IMR-90 (cell line): ENCODE measurements around the gene CAVIN1. TPM values are rescaled to one million over a fixed set of nuclear protein-coding genes. Genes with fewer than 3 reads are reported as not detected.

ENCODE experiments used
- ATAC-seq: fragments of 200-7000 bp; cut with Tn5 transposase; 2 replicates; pipeline ENCODE4 v1.9.1; 2020; ENCODE audit warnings: low read depth, mild to moderate bottlenecking, moderate library complexity
- BruUV-seq: library from RNA; stranded (reverse); fragments of 400-500 nt; replicated peaks from 2 replicates; lab custom pipeline; 2021; lab: Mats Ljungman, UMichigan
- CTCF ChIA-PET: fragments of 300-600 bp; formaldehyde crosslinking; extraction: SDS; loops from one replicate; lab custom pipeline; 2021; ENCODE audit warnings: antibody characterized with exemption; lab: Yijun Ruan, JAX
- POLR2A ChIA-PET: fragments of 300-600 bp; sonication (Branson Sonifier 250); formaldehyde crosslinking; loops from one replicate; lab custom pipeline; 2022; ENCODE audit warnings: antibody characterized with exemption; ENCODE audit not compliant: unreplicated experiment; lab: Charles Lee
- DNase-seq: peaks from one replicate; pipeline ENCODE4 v3.0.0; 2013
- H2AFZ ChIP-seq: replicated peaks from 2 replicates; pipeline ENCODE3; 2013; ENCODE audit warnings: low read length, mild to moderate bottlenecking; ENCODE audit not compliant: poor library complexity
- H2AK5ac ChIP-seq: 2 replicates; pipeline ENCODE4 v1.6.1; 2013; ENCODE audit warnings: low read depth, low read length, inconsistent platforms
- H2AK9ac ChIP-seq: replicated peaks from 2 replicates; pipeline ENCODE3; 2013; ENCODE audit warnings: mild to moderate bottlenecking, low read depth, low read length, moderate library complexity; ENCODE audit not compliant: poor library complexity
- H2BK120ac ChIP-seq: 2 replicates; pipeline ENCODE4 v1.6.1; 2013; ENCODE audit warnings: low read depth, low read length, inconsistent platforms
- H2BK15ac ChIP-seq: 3 replicates; pipeline ENCODE4 v1.6.1; 2013; ENCODE audit warnings: low read depth, low read length, inconsistent platforms
- H2BK20ac ChIP-seq: 2 replicates; pipeline ENCODE4 v1.6.1; 2013; ENCODE audit warnings: low read depth, mild to moderate bottlenecking, inconsistent platforms, low read length, moderate library complexity
- H2BK5ac ChIP-seq: 2 replicates; pipeline ENCODE4 v1.6.1; 2013; ENCODE audit warnings: mild to moderate bottlenecking, low read depth, low read length, inconsistent platforms; ENCODE audit not compliant: poor library complexity, severe bottlenecking
- H3K14ac ChIP-seq: replicated peaks from 2 replicates; pipeline ENCODE4 v1.6.1; 2013; ENCODE audit warnings: low read depth, low read length, inconsistent platforms
- H3K18ac ChIP-seq: 2 replicates; pipeline ENCODE4 v1.6.1; 2013; ENCODE audit warnings: low read depth, low read length, control low read depth
- H3K23ac ChIP-seq: 2 replicates; pipeline ENCODE4 v1.6.1; 2013; ENCODE audit warnings: low read depth, low read length, inconsistent platforms
- H3K27ac ChIP-seq: 2 replicates; pipeline ENCODE4 v1.5.1; 2013; ENCODE audit warnings: mild to moderate bottlenecking, control low read depth, low read length; ENCODE audit not compliant: insufficient read depth
- H3K27me3 ChIP-seq: 2 replicates; pipeline ENCODE4 v1.6.1; 2013; ENCODE audit warnings: low read length; ENCODE audit not compliant: control insufficient read depth, insufficient read depth
- H3K36me3 ChIP-seq: 2 replicates; pipeline ENCODE4 v1.6.1; 2013; ENCODE audit warnings: low read length, mixed read lengths; ENCODE audit not compliant: control insufficient read depth, insufficient read depth
- H3K4ac ChIP-seq: 2 replicates; pipeline ENCODE4 v1.6.1; 2013; ENCODE audit warnings: low read depth, low read length, inconsistent platforms
- H3K4me1 ChIP-seq: 2 replicates; pipeline ENCODE4 v1.6.1; 2013; ENCODE audit warnings: low read length, mixed read lengths; ENCODE audit not compliant: control insufficient read depth, insufficient read depth
- H3K4me2 ChIP-seq: 2 replicates; pipeline ENCODE4 v1.6.1; 2013; ENCODE audit warnings: low read depth, mild to moderate bottlenecking, control low read depth, low read length, moderate library complexity
- H3K4me3 ChIP-seq: 2 replicates; pipeline ENCODE4 v1.5.1; 2013; ENCODE audit warnings: low read depth, mild to moderate bottlenecking, control low read depth, low read length, moderate library complexity; ENCODE audit not compliant: insufficient read depth
- H3K56ac ChIP-seq: 2 replicates; pipeline ENCODE4 v1.6.1; 2013; ENCODE audit warnings: low read length, inconsistent platforms; ENCODE audit not compliant: insufficient read depth; ENCODE audit errors: extremely low read depth
- H3K79me1 ChIP-seq, 2 experiments: 2 replicates each; pipeline ENCODE4 v1.6.1; 2013; ENCODE audit warnings: low read length in 2 of 2, inconsistent platforms in 1 of 2, low read depth in 1 of 2
- H3K9ac ChIP-seq: 2 replicates; pipeline ENCODE4 v1.6.1; 2013; ENCODE audit warnings: low read depth, low read length, control low read depth
- H3K9me1 ChIP-seq: 2 replicates; pipeline ENCODE4 v1.6.1; 2013; ENCODE audit warnings: low read length, inconsistent platforms; ENCODE audit not compliant: insufficient read depth
- H3K9me3 ChIP-seq: 2 replicates; pipeline ENCODE4 v1.6.1; 2013; ENCODE audit warnings: low read length; ENCODE audit not compliant: control insufficient read depth, insufficient read depth
- H4K20me1 ChIP-seq: 2 replicates; pipeline ENCODE4 v1.6.1; 2013; ENCODE audit warnings: low read length, inconsistent platforms; ENCODE audit not compliant: insufficient read depth
- H4K5ac ChIP-seq: 2 replicates; pipeline ENCODE4 v1.6.1; 2013; ENCODE audit warnings: mild to moderate bottlenecking, low read depth, low read length, control low read depth
- H4K8ac ChIP-seq, 2 experiments: 2 replicates each; pipeline ENCODE4 v1.6.1; 2013; ENCODE audit warnings: low read depth in 2 of 2, low read length in 2 of 2, control low read depth in 1 of 2, inconsistent platforms in 1 of 2
- H4K91ac ChIP-seq: 2 replicates; pipeline ENCODE4 v1.6.1; 2013; ENCODE audit warnings: low read depth, low read length, inconsistent platforms; ENCODE audit not compliant: insufficient read depth
- BHLHE40 ChIP-seq: fragments of 150-350 bp; IDR thresholded peaks from 2 replicates; pipeline ENCODE4 v1.6.1; 2016; ENCODE audit warnings: mild to moderate bottlenecking, low read depth, low read length
- CEBPB ChIP-seq: IDR thresholded peaks from 2 replicates; pipeline ENCODE4 v1.6.1; 2012; ENCODE audit warnings: low read depth, low read length, improper control_type of control experiment
- MAZ ChIP-seq: IDR thresholded peaks from 2 replicates; pipeline ENCODE4 v1.6.1; 2012; ENCODE audit warnings: low read depth, mild to moderate bottlenecking, low read length, improper control_type of control experiment, moderate library complexity, borderline replicate concordance
- POLR2A ChIP-seq: IDR thresholded peaks from 2 replicates; pipeline ENCODE4 v1.6.1; 2012; ENCODE audit warnings: mild to moderate bottlenecking, low read depth, low read length
- WGBS, 2 experiments: methylation state at CpG; one replicate each; pipeline versions ENCODE4 v1.1.5 to v1.1.7; 2013; ENCODE audit warnings: missing lambda C conversion rate in 2 of 2; ENCODE audit not compliant: insufficient read length in 1 of 2; ENCODE audit errors: extremely low coverage in 2 of 2; 5-methylcytosine and 5-hydroxymethylcytosine counted together
- dilution Hi-C: fragments of 300-500 bp; cut with HindIII; formaldehyde crosslinking; loops from one replicate; pipeline ENCODE4 v1.14.3; 2018; ENCODE audit warnings: low sequenced_read_pairs; ENCODE audit not compliant: unreplicated experiment
- in situ Hi-C: fragments of 300-500 bp; cut with MboI; formaldehyde crosslinking; loops from 3 replicates; pipeline ENCODE4 v1.14.3; 2019; ENCODE audit warnings: low sequenced_read_pairs, inconsistent platforms, mixed read lengths
- intact Hi-C: fragments of 100-400 bp; cut with micrococcal nuclease; formaldehyde crosslinking; loops from 2 replicates; pipeline ENCODE4 v1.10.0; 2022
- polyA plus RNA-seq, 3 experiments: library from polyadenylated mRNA; depleted of rRNA; stranded (reverse); fragments of >200 nt; gene quantifications; 2 replicates each; pipeline ENCODE4 v1.2.3, GENCODE V29; 2012; ENCODE audit warnings: low replicate concordance in 1 of 3
- total RNA-seq: library from RNA; depleted of rRNA; stranded (reverse); fragments of >200 nt; gene quantifications from 2 replicates; pipeline ENCODE4 v1.2.3, GENCODE V29; 2012
- TF ChIP-seq, protein P1 (sequence below): fragments of 150-350 bp; IDR thresholded peaks from 2 replicates; pipeline ENCODE4 v1.6.1; 2017; ENCODE audit warnings: mild to moderate bottlenecking, antibody characterized with exemption, low read length, low read depth

CAVIN1 gene
- total and polyA plus RNA-seq, 2 of the 4 experiments (the other 2 are of a cell fraction), result 491 to 556 TPM

DNA sequence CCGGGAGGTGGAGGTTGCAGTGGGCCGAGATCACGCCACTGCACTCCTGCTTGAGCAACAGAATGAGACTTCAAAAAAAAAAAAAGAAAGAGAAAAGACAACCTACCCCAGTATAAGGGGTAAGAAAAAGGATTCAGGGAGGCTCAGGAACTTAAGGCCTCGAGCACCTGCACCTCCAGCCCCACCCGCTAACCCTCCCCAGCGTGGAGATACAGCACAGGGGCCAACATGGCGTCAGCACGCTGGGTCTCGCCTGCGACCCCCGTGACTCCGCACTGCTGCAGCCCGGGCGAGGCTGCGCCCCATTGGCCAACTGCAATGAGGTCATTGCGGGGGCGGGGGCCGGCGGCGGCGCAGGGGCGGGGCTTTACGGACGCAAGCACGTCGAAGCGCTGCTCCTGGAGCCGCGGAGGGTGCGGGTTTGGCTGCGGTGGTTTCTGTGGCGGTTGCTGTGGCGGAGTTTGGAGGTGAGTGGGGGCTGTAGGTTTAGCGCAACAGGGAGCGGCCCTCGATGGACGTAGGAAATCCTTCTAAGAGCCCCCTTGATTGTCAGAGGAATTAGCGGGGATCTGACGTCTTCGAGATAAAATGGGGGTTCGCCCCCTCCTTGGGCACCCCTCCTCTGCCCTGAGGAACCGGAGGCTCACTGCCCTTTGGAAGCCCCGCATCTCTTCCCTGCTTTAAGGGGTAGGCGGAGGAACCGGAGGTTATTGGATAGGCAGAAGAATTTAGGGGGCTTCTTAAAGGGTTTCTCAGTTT lies 35.6 kb upstream of the CAVIN1 start, which contains the start of gene ATP6V0A1:
TSS of gene ATP6V0A1 (plus strand) at position 382 of the 759 bp plus-strand sequence. CDS start 2,017 bp downstream, outside the sequence.
- Histone ChIP-seq H4K5ac (peak within 1 kb of the TSS; percentile 99), H4K91ac (peak within 1 kb of the TSS; percentile 68; the same call in 1 of the 2 replicates), H4K8ac (peak within 1 kb of the TSS; percentile 42 to 88), H3K23ac (peak within 1 kb of the TSS; percentile 62), H3K4me3 (peak within 1 kb of the TSS; percentile 80), H2BK5ac (peak within 1 kb of the TSS; percentile 81), H3K27me3 (no peaks in the 10 kb centered on the region), H3K4me2 (peak within 1 kb of the TSS; percentile 99), H3K14ac (peak within 1 kb of the TSS; percentile 69), H3K9me1 (peaks cover 7% of the 10 kb centered on the region; the same call in 1 of the 2 replicates), H3K36me3 (peaks cover 3% of the 10 kb centered on the region; the same call in 1 of the 2 replicates), H2BK20ac (peak within 1 kb of the TSS; percentile 57; the same call in 1 of the 2 replicates), H3K79me1 (peaks cover 7 to 47% of the 10 kb centered on the region in 2 experiments; a peak in 2 of 4 replicates), H4K20me1 (peaks cover 17% of the 10 kb centered on the region), H3K4me1 (peaks cover 10% of the 10 kb centered on the region), H2AFZ (peak within 1 kb of the TSS; percentile 93), H3K27ac (peak within 1 kb of the TSS; percentile 84), H2AK9ac (peak within 1 kb of the TSS; percentile 83), H2BK120ac (peak within 1 kb of the TSS; percentile 86), H2AK5ac (no peak within 1 kb of the TSS), H2BK15ac (peak within 1 kb of the TSS; percentile 6; the same call in 1 of the 3 replicates), H3K9me3 (no peaks in the 10 kb centered on the region), H3K18ac (peak within 1 kb of the TSS; percentile 99), H3K9ac (peak within 1 kb of the TSS; percentile 80), H3K56ac (peak within 1 kb of the TSS; percentile 54; the same call in 1 of the 2 replicates), H3K4ac (peak within 1 kb of the TSS; percentile 87)
- peak; percentile 96 for ATAC-seq
- ChIA-PET CTCF (no interaction called here), POLR2A (no interaction called here)
- intact Hi-C loops (loop anchor here (2.0 kb wide), 1 partner anchor 30 kb away; no protein-coding TSS in a partner anchor), dilution Hi-C loops (no loop called here), in situ Hi-C loops (no loop called here)
- peak; percentile 81 for DNase-seq
- WGBS, 2 experiments, result 0% methylated on average over 11 of the region's 45 CpGs; no CpG with 5 or more reads in 1 of the 2 experiments
- TSS peak; percentile 71 for BruUV-seq
- TF ChIP-seq CEBPB (peak; percentile 58), BHLHE40 (0 out of 2 replicates have a peak, but pooled peaks have one; percentile 21), MAZ (no peak; the same call in 1 of the 2 replicates), POLR2A (peak; percentile 78)
- TF ChIP-seq, protein P1, sequence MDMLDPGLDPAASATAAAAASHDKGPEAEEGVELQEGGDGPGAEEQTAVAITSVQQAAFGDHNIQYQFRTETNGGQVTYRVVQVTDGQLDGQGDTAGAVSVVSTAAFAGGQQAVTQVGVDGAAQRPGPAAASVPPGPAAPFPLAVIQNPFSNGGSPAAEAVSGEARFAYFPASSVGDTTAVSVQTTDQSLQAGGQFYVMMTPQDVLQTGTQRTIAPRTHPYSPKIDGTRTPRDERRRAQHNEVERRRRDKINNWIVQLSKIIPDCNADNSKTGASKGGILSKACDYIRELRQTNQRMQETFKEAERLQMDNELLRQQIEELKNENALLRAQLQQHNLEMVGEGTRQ, result peak; percentile 42; the same call in 1 of the 2 replicates
